HG02642 (cell line): ENCODE data around the gene OPALIN.

ENCODE experiments used
- ATAC-seq: cut with Tn5 transposase; IDR thresholded peaks from one replicate; pipeline ENCODE4 v1.9.1; 2021; ENCODE audit warnings: mild to moderate bottlenecking; ENCODE audit not compliant: unreplicated experiment, poor library complexity

The OPALIN gene

DNA sequence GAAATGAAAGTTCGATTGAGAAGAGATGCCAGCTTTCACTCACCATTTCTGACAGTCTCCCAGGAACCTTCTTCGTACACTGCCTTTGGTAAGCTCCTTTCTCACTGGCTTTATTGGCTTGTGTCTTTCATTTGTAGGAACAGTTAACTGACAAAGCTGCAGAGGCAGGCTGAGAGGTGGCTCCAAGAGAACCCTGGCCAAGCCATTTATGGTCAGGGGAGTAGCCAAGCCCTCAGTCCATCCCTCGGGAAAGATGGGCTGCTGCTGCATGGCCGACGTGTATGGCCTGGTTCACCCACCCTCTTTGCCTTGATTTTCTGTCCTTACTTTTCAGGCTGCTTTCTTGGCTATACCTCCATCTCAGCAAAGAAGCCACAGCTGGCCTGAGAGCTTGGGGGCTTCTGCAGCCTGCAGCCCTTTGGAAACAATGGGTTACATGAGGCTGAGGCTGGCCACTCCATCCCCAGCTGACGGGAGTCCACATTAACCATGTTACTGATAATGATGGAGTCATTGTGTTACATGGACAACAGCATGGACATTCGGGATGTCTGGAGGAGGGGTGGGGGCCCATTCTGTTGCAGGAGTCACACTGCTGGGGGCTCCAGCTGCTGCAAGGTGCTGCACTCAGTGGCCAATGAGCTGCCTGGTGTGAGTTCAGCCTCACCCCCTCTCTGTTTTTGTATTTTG lies at the start of gene OPALIN:
OPALIN (minus strand) TSS at position 152 of the 690 bp plus-strand sequence; CDS start at position 46, 106 bp downstream.
- no peak for ATAC-seq

DNA sequence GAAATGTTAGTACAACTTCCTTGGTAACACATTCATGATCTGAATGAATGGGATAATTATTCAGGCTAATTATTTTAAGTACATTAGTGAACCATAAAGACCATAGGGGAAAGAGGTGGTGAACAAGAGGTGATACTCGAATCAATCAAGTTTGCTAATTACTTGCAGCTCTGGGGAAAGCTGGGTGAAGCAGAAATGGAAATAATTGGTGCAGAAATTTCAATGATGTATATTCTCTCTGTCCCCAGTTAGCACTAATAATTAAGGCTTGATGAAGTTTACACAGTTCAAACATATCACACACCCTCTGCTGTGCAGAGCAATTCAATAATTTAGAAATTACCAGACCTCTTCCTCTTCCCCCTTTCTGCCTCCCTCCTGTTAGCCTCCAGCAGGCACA lies 49.4 kb upstream of the OPALIN start:
- ATAC-seq, result no peak

DNA sequence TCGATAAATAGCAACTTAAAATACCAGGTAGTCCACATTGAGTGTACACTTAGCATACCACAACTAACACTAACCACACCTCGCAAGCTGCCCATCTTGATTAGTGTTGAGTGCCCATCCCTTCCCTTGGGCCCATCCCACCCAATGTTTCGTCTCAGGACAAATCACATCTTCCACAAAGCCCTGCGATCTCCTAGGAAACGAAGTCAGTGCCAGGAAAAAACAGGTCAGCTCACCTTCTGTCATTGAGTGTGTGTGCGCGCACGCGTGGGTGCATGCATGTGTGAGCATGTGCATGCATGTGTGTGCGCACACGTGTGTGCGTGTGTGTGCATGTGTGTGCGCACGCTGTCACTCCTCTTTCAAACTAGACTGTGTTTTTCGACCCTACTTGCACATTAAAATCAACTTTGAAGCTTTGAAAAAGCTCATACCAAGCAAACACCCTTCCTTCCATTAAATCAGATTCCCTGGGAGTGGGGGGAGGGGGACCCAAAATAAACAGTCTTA lies 48.8 kb upstream of the OPALIN start:
- no peak for ATAC-seq

DNA sequence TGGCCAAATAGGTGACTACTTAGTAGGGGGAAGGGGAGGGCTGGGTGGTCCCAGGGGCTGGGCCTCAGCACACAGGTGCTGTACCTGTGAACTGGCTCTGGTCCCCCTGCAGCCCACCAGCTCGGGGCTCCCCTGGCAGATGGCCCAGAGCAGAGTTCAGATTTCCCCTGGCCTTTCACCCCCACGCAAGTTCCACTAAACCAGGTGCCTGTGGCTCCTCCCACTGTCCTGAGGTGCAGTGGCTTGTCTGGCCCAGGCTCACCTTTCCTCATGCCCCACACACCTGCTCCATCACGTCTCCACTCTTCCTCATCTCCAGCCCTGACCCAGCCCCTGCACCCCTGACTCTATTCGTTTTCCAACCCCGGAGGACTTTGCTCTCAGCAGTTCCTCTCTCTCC lies 47.3 kb upstream of the OPALIN start:
- ATAC-seq, result no peak

DNA sequence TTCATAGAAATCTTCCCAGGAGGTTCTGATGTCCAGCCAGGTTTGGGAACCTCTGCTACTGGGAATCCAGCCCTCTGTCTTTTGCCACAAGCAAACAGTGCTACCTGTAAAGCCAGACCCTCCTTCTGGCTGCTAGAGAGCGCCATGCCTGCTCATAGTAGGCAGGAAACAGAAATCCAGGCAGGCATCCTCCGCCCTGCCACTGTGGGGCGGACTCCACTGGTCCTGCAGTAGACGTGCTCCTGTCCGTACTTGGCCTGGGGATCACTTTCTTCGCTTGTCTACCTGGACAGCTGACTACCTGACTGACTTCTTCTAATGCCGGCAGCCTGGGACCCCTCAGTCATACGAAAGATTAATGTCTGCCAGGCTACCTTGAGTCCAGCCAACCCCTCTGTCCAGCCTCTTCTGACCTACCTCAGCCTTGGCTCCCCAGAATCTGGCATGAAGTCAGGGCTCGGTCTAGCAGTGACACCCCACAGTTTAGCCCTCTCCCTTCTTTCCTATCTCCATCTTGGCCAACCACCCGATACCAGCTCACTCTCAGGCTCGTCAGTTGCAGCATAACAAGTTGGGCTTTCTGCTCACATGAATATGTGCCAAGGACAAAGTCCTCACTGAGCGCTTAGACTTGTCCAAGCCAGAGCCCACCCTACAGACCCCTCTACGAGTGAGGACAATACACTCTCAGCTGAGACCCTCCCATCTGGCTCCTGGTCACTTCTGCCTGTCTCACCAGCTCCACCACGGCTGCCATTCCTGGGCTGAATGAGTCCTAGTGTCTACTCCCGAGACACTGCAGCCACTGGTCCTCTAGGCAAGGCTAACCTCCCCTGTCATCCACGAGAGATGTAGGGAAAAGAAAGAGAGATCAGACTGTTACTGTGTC lies 43.9 kb upstream of the OPALIN start:
- no peak for ATAC-seq

DNA sequence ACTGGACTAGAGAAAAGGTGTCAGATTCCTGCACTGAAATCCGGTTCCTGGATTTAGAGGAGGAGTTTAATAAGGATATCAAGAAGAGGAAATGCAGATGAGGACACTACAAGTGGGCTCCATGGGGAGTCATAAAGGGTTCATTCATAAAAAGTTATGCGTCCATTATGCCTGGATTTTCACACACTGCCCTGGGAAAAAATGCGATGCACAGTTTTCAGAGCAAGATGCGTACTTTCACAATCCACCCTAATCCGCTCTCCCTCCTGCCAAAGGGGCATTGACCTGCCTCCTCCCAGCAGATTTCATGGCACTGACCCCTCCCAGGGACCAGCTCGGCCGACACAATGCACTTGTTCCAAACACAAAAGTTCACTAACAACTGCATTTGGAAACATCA lies 42.2 kb upstream of the OPALIN start:
- no peak for ATAC-seq

GRCh38 chr10:96400465-96400864 lies 41.7 kb upstream of the OPALIN start:
- ATAC-seq, result no peak

- ATAC-seq, result no peak
Measured at GRCh38 chr10:96397902-96398301, 39.1 kb upstream of the OPALIN start.

DNA sequence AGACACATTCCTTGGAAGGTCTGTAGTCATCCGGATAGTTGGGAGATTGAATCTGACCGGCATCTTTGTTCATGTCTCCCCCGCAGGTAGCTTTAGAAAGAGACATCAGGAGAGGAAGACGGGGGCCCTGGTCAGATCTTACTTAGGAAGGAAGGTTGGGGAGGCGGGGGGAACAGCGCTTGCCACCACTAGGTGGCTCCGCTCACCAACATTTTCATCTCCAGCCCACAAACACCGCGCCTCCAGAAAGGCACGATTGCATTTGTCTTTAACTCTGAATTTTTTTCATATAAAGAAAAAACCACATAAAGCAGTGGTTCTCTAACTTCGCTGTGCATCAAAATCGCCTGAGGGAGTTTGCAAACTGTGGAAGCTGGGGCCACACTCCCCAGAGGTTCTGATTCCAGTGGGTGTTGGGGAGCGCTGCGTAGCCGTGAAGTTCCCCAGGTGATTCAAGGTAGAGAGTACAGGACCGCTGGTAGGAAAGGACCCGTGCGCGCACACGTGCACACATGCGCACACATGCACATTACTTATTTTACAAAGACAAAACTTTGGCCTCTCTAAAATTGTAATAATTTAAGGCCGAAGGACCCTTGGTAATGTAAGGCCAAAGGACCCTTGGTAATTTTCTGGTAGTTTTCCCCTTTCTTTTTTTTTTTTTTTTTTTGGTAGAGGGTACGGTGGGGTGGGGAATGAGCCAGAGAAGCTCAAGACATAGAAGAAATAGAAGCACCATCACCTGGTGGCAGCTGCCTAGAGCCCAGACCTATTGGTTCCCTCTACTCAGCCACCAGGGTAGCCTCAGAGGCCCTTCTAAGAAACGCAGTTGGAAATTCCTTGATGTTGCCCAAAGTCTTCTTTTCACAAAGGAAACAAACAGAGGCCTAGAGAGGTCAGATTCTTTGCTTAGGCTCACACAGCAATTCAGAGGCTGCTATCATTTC lies 37.4 kb upstream of the OPALIN start:
- ATAC-seq, result no peak

- no peak for ATAC-seq
Measured at GRCh38 chr10:96390460-96390864, 31.7 kb upstream of the OPALIN start.

- no peak for ATAC-seq
Measured at GRCh38 chr10:96389785-96390184, 31.0 kb upstream of the OPALIN start.

GRCh38 chr10:96387601-96388000 lies 28.8 kb upstream of the OPALIN start:
- no peak for ATAC-seq

DNA sequence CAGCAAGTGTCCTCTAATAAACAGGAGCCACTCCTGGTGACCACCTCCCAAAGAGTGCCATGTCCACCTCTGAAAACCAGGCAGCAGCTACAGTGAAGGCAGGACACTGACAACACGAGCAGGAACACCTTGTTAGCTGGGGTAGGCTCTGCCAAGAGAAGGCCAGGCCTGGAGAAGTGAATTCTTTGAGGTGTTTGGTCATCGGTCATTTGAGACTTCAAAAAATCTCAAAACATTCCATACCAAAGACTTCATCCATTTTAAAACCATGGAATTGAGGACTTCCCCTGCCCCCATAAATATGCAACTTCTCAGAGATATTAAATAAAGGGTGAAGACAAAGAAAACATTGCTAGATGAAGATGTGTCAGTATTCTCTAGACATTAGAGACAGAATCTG lies 28.4 kb upstream of the OPALIN start:
- ATAC-seq, result no peak

DNA sequence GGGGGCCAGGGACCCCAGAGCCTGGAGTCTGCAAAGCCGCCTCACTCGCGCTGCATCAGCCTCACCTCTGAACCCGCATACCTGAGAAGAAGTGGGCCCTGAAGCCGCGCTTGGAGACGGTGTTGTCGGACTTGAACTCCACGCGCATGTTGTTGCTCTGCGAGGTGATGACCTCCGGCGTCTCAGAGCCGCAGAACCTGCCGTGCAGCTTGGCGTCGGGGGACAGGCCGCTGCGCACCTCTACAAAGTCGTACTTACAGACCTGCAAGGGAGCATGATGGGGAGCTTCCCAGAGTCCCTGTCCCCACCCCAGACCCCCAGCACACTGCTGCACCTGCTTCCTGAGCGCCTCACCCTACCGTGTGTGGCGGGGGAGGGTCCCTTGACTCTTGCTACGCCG lies 25.7 kb upstream of the OPALIN start:
- ATAC-seq, result no peak

- no peak for ATAC-seq
Measured at GRCh38 chr10:96380821-96381220, 22.0 kb upstream of the OPALIN start.

- ATAC-seq, result no peak
Measured at GRCh38 chr10:96379758-96380157, 21.0 kb upstream of the OPALIN start.

- no peak for ATAC-seq
Measured at GRCh38 chr10:96378741-96379140, 19.9 kb upstream of the OPALIN start.

GRCh38 chr10:96377816-96378294 lies 19.1 kb upstream of the OPALIN start:
- ATAC-seq, result no peak

- no peak for ATAC-seq
Measured at GRCh38 chr10:96376483-96376882, 17.7 kb upstream of the OPALIN start.
